ENCODE results near the gene PJA2. TPM values are rescaled to one million over a fixed set of nuclear protein-coding genes. Genes with fewer than 3 reads are reported as not detected.

Gene PJA2
- total RNA-seq, 2 experiments from 2014 or later, result 41.3 to 69.7 TPM

GRCh38 chr5:109349388-109349787 is 60.4 kb downstream of the PJA2 start:
- no peaks in the 10 kb centered on the region for H4K20me1 ChIP-seq (ENCODE audit: insufficient read depth, low read length)
- CTCF ChIA-PET (ENCODE audit: unreplicated experiment), result no interaction called here
- intact Hi-C loops (cut with micrococcal nuclease; ENCODE audit: unreplicated experiment), result no loop called here

GRCh38 chr5:109347252-109347888 is 62.4 kb downstream of the PJA2 start:
- Histone ChIP-seq H4K20me1 (ENCODE audit: insufficient read depth, low read length) (no peaks in the 10 kb centered on the region), H3K4me1 (ENCODE audit: insufficient read depth, low read length, poor library complexity, severe bottlenecking) (no peaks in the 10 kb centered on the region), H2AFZ (ENCODE audit: low read length) (no peak overlapping the region), H3K4me2 (ENCODE audit: low read length) (no peak overlapping the region), H3K9me2 (ENCODE audit: insufficient read depth, low read length) (no peaks in the 10 kb centered on the region), H3K4me3 (ENCODE audit: low read depth, low read length, poor library complexity, severe bottlenecking) (no peak overlapping the region), H3K9me3 (ENCODE audit: low read length) (no peaks in the 10 kb centered on the region), H3K79me2 (ENCODE audit: insufficient read depth, low read depth, low read length) (no peaks in the 10 kb centered on the region), H3K36me3 (ENCODE audit: insufficient read depth, low read length) (peaks cover 72% of the 10 kb centered on the region), H3K27ac (ENCODE audit: low read depth, low read length, poor library complexity, severe bottlenecking) (no peak overlapping the region)
- TF ChIP-seq CTCF (conservative IDR thresholded peaks at IDR 0.05; ENCODE audit: low read length) (no peak), EZH2phosphoT487 (IDR thresholded peaks at IDR 0.05; ENCODE audit: borderline replicate concordance, low read depth, low read length) (no peak)
- intact Hi-C loops (cut with micrococcal nuclease; ENCODE audit: unreplicated experiment), result no loop called here
- no peak for DNase-seq (ENCODE audit: low spot score)
- no TSS peak for BruUV-seq (replicated peaks)
- ChIA-PET CTCF (ENCODE audit: unreplicated experiment) (no interaction called here), POLR2A (interaction anchor here (0.7 to 1.5 kb wide), 3 partner anchors 9 to 50 kb away, joined by 3 read pairs; no protein-coding TSS in a partner anchor)

More at GRCh38 chr5:109349388-109349787, 60.4 kb downstream of the PJA2 start:
- POLR2A ChIA-PET, result interaction anchor here (0.7 to 1.0 kb wide), 4 partner anchors 13 to 504 kb away, joined by 3 to 4 read pairs (median 3); no protein-coding TSS in a partner anchor
- no peaks in the 10 kb centered on the region for H3K9me3 ChIP-seq (ENCODE audit: low read length)
- no peak for DNase-seq (ENCODE audit: low spot score)
- no peaks in the 10 kb centered on the region for H3K9me2 ChIP-seq (ENCODE audit: insufficient read depth, low read length)
- no peaks in the 10 kb centered on the region for H3K79me2 ChIP-seq (ENCODE audit: insufficient read depth, low read depth, low read length)
- no TSS peak for BruUV-seq (replicated peaks)
- no peak overlapping the region for H3K27ac ChIP-seq (ENCODE audit: low read depth, low read length, poor library complexity, severe bottlenecking)
- H3K36me3 ChIP-seq (ENCODE audit: insufficient read depth, low read length), result peaks cover 62% of the 10 kb centered on the region
- no peaks in the 10 kb centered on the region for H3K4me1 ChIP-seq (ENCODE audit: insufficient read depth, low read length, poor library complexity, severe bottlenecking)
- no peak for TF ChIP-seq CTCF (conservative IDR thresholded peaks at IDR 0.05; ENCODE audit: low read length)
- no peak for TF ChIP-seq EZH2phosphoT487 (IDR thresholded peaks at IDR 0.05; ENCODE audit: borderline replicate concordance, low read depth, low read length)
- no peak overlapping the region for H2AFZ ChIP-seq (ENCODE audit: low read length)
- no peak overlapping the region for H3K4me3 ChIP-seq (ENCODE audit: low read depth, low read length, poor library complexity, severe bottlenecking)
- H3K4me2 ChIP-seq (ENCODE audit: low read length), result no peak overlapping the region

- H3K4me3 ChIP-seq (ENCODE audit: low read depth, low read length, poor library complexity, severe bottlenecking), result no peak overlapping the region
- POLR2A ChIA-PET, result interaction anchor here (0.7 to 0.8 kb wide), 2 partner anchors 11 to 347 kb away, joined by 3 to 4 read pairs; no protein-coding TSS in a partner anchor
- H3K36me3 ChIP-seq (ENCODE audit: insufficient read depth, low read length), result peaks cover 61% of the 10 kb centered on the region
- no peaks in the 10 kb centered on the region for H3K9me2 ChIP-seq (ENCODE audit: insufficient read depth, low read length)
- H3K4me2 ChIP-seq (ENCODE audit: low read length), result no peak overlapping the region
- H2AFZ ChIP-seq (ENCODE audit: low read length), result no peak overlapping the region
- TF ChIP-seq EZH2phosphoT487 (IDR thresholded peaks at IDR 0.05; ENCODE audit: borderline replicate concordance, low read depth, low read length) (no peak), CTCF (conservative IDR thresholded peaks at IDR 0.05; ENCODE audit: low read length) (no peak)
- CTCF ChIA-PET (ENCODE audit: unreplicated experiment), result no interaction called here
- no peaks in the 10 kb centered on the region for H4K20me1 ChIP-seq (ENCODE audit: insufficient read depth, low read length)
- intact Hi-C loops (cut with micrococcal nuclease; ENCODE audit: unreplicated experiment), result no loop called here
- no peaks in the 10 kb centered on the region for H3K79me2 ChIP-seq (ENCODE audit: insufficient read depth, low read depth, low read length)
- DNase-seq (ENCODE audit: low spot score), result no peak
- H3K4me1 ChIP-seq (ENCODE audit: insufficient read depth, low read length, poor library complexity, severe bottlenecking), result no peaks in the 10 kb centered on the region
- no TSS peak for BruUV-seq (replicated peaks)
- H3K27ac ChIP-seq (ENCODE audit: low read depth, low read length, poor library complexity, severe bottlenecking), result no peak overlapping the region
- H3K9me3 ChIP-seq (ENCODE audit: low read length), result no peaks in the 10 kb centered on the region
These were observed 64.1 kb downstream of the PJA2 start for GRCh38 chr5:109345699-109346098.

Measured in OCI-LY7 (cell line).